RWPE2 (cell line): ENCODE data around the gene RARA.

Experiments used
- ATAC-seq: fragments of 200-7000 bp; cut with Tn5 transposase; 3 replicates; pipeline ENCODE4 v1.9.1; 2021; ENCODE audit warnings: low read depth
- DNase-seq: peaks from one replicate; pipeline ENCODE4 v3.0.0-alpha.2; 2020; ENCODE audit warnings: low spot score
- H3K27ac ChIP-seq: fragments of 450-650 bp; 2 replicates; pipeline ENCODE4 v1.5.1; 2017; ENCODE audit warnings: mild to moderate bottlenecking; ENCODE audit not compliant: poor library complexity, severe bottlenecking
- H3K27me3 ChIP-seq: fragments of 250-450 bp; sonication (Bioruptor Pico); 2 replicates; pipeline ENCODE4 v1.5.1; 2021; ENCODE audit warnings: mild to moderate bottlenecking, moderate library complexity; ENCODE audit not compliant: insufficient read depth, poor library complexity, severe bottlenecking
- H3K36me3 ChIP-seq: fragments of 250-450 bp; sonication (Bioruptor Pico); 2 replicates; pipeline ENCODE4 v1.5.1; 2020; ENCODE audit warnings: low read depth, mild to moderate bottlenecking, moderate library complexity
- H3K4me1 ChIP-seq: fragments of 250-450 bp; sonication (Bioruptor Pico); 2 replicates; pipeline ENCODE4 v1.5.1; 2021; ENCODE audit warnings: mild to moderate bottlenecking, moderate library complexity; ENCODE audit not compliant: insufficient read depth, poor library complexity, severe bottlenecking
- H3K4me3 ChIP-seq: fragments of 250-450 bp; sonication (Bioruptor Pico); 2 replicates; pipeline ENCODE4 v1.5.1; 2021; ENCODE audit warnings: mild to moderate bottlenecking, moderate library complexity; ENCODE audit not compliant: severe bottlenecking
- H3K9me3 ChIP-seq: fragments of 250-450 bp; sonication (Bioruptor Pico); 2 replicates; pipeline ENCODE4 v1.5.1; 2021; ENCODE audit warnings: mild to moderate bottlenecking, moderate library complexity; ENCODE audit not compliant: severe bottlenecking
- CTCF ChIP-seq: fragments of 450-650 bp; IDR thresholded peaks from one replicate; pipeline ENCODE4 v1.5.1; 2017; ENCODE audit warnings: mild to moderate bottlenecking, moderate library complexity; ENCODE audit not compliant: poor library complexity, severe bottlenecking

Gene RARA

DNA sequence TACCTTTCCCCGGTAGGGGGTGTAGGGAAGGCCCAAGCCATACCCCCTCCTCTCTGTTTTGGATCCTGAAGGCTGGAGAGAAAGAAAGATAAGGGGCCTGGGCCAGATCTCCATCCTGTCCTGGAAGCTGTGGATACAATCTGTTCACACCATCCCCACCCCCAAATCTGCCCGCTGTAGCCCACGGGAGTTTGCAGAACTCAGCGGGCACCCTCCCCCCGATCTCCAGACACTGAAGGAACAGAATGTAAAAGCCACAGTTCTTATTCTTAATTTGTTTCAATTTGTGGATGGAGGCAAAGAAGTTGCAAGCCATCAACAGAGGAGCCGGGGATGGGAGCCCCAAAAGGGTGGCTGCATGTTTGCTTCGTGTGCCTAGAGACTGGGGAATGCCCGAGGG, 28.4 kb downstream of the RARA start:
- ATAC-seq (no peak), DNase-seq (no peak)
- no peak overlapping the region for H3K4me3 ChIP-seq
- peaks cover 21% of the 10 kb centered on the region for H3K36me3 ChIP-seq
- no peaks in the 10 kb centered on the region for H3K27me3 ChIP-seq
- no peak overlapping the region for H3K27ac ChIP-seq
- peaks cover 22% of the 10 kb centered on the region for H3K4me1 ChIP-seq
- H3K9me3 ChIP-seq, result no peaks in the 10 kb centered on the region
- TF ChIP-seq CTCF, result no peak

DNA sequence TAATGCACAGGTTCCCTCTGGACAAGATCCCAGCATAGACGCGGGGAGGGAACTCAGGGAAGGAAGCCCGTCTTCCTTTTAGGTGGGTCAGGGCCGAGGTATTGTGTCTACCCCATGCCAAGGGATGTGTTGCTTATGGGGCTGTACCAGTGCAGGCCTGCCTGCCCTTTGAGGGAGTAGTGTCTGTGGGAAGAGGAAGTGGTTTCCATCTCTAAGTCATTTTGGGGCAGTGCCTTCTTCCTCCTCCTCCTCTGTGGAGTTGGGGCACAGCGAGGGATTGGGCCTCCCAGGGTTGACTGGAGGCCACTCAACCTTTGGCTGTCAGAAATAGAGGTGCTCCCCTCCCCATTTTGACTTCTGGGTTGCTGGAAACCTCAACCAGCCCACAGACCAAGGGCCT, 29.1 kb downstream of the RARA start:
- H3K4me3 ChIP-seq, result no peak overlapping the region
- H3K27me3 ChIP-seq, result no peaks in the 10 kb centered on the region
- DNase-seq, result no peak
- H3K4me1 ChIP-seq, result peaks cover 22% of the 10 kb centered on the region
- TF ChIP-seq CTCF, result no peak
- H3K36me3 ChIP-seq, result peaks cover 14% of the 10 kb centered on the region
- H3K27ac ChIP-seq, result no peak overlapping the region
- no peak for ATAC-seq
- H3K9me3 ChIP-seq, result no peaks in the 10 kb centered on the region

DNA sequence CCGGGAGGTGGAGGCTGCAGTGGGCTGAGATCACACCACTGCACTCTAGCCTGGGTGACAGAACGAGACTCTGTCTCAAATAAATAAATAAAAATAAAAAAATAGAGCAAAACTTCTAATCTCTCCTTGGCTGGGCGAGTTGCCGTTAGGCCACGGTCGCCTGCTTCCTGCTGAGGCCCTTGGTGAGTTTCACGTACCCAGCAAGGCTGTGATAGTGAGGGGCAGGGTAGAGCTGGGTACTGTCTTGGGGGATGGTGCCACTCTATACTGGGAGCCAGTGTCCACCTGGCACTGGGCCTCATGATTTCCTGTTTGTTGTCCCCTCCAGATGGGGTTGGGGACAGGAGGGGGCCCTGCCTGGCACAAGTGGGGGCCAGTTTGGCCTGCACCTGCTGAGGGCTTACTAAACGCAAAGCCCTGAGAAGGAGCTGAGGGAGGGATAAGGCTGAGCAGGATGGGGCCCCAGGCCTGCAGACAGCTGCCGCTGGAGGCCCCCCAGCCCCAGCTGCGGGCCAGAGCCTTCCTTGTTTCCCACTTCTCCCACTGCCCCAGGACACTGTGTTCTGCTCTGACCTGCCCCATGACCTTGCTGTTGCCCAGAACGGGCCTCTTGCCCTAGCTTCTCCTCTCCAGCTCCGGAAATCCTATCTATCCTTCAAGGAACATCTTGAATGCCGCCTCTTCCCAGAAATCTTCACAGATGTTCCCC, 30.1 kb downstream of the RARA start:
- DNase-seq (no peak), ATAC-seq (no peak)
- Histone ChIP-seq H3K9me3 (no peaks in the 10 kb centered on the region), H3K4me1 (peaks cover 26% of the 10 kb centered on the region), H3K27me3 (no peaks in the 10 kb centered on the region), H3K36me3 (peaks cover 7% of the 10 kb centered on the region), H3K27ac (peak overlapping the region; percentile 3), H3K4me3 (no peak overlapping the region)
- no peak for TF ChIP-seq CTCF

- Histone ChIP-seq H3K4me3 (no peak overlapping the region), H3K9me3 (no peaks in the 10 kb centered on the region), H3K4me1 (peaks cover 26% of the 10 kb centered on the region), H3K36me3 (peaks cover 7% of the 10 kb centered on the region), H3K27ac (peak overlapping the region; percentile 88), H3K27me3 (no peaks in the 10 kb centered on the region)
- no peak for ATAC-seq
- TF ChIP-seq CTCF, result no peak
- no peak for DNase-seq
Measured at GRCh38 chr17:40340327-40340726, 31.3 kb downstream of the RARA start.
